ENCODE data around the gene KRT39. TPM values are rescaled to one million over a fixed set of nuclear protein-coding genes. Genes with fewer than 3 reads are reported as not detected.
"Not testable (repeated sequence)": the region's sequence is repeated elsewhere in the genome, so short reads cannot be mapped to it uniquely, and the experiment has no call there.

Gene KRT39
- total RNA-seq, 1 donor from 2014 or later, result not detected

GRCh38 chr17:40931311-40931710 lies 35.4 kb downstream of the KRT39 start:
- TF ChIP-seq, protein P1, sequence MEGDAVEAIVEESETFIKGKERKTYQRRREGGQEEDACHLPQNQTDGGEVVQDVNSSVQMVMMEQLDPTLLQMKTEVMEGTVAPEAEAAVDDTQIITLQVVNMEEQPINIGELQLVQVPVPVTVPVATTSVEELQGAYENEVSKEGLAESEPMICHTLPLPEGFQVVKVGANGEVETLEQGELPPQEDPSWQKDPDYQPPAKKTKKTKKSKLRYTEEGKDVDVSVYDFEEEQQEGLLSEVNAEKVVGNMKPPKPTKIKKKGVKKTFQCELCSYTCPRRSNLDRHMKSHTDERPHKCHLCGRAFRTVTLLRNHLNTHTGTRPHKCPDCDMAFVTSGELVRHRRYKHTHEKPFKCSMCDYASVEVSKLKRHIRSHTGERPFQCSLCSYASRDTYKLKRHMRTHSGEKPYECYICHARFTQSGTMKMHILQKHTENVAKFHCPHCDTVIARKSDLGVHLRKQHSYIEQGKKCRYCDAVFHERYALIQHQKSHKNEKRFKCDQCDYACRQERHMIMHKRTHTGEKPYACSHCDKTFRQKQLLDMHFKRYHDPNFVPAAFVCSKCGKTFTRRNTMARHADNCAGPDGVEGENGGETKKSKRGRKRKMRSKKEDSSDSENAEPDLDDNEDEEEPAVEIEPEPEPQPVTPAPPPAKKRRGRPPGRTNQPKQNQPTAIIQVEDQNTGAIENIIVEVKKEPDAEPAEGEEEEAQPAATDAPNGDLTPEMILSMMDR (IDR thresholded peaks at IDR 0.05; ENCODE audit: borderline replicate concordance), result no peak
- no peak overlapping the region for H3K4me3 ChIP-seq
- peaks cover 56% of the 10 kb centered on the region for H3K27me3 ChIP-seq (ENCODE audit: low read depth)
- H3K36me3 ChIP-seq, result no peaks in the 10 kb centered on the region
- H3K9me3 ChIP-seq (replicated peaks), result no peaks in the 10 kb centered on the region
- no peak for DNase-seq
- H3K27ac ChIP-seq (replicated peaks), result no peak overlapping the region
- H3K4me1 ChIP-seq, result no peaks in the 10 kb centered on the region
- intact Hi-C loops (cut with micrococcal nuclease), result no loop called here

- intact Hi-C loops (cut with micrococcal nuclease), result no loop called here
- Histone ChIP-seq H3K9me3 (replicated peaks) (no peaks in the 10 kb centered on the region), H3K27ac (replicated peaks) (no peak overlapping the region), H3K27me3 (ENCODE audit: low read depth) (peaks cover 48% of the 10 kb centered on the region), H3K36me3 (no peaks in the 10 kb centered on the region), H3K4me1 (no peaks in the 10 kb centered on the region), H3K4me3 (no peak overlapping the region)
- no peak for DNase-seq
- TF ChIP-seq, protein P1 (IDR thresholded peaks at IDR 0.05; ENCODE audit: borderline replicate concordance), result no peak
Measured at GRCh38 chr17:40926341-40926740, 40.4 kb downstream of the KRT39 start.

DNA sequence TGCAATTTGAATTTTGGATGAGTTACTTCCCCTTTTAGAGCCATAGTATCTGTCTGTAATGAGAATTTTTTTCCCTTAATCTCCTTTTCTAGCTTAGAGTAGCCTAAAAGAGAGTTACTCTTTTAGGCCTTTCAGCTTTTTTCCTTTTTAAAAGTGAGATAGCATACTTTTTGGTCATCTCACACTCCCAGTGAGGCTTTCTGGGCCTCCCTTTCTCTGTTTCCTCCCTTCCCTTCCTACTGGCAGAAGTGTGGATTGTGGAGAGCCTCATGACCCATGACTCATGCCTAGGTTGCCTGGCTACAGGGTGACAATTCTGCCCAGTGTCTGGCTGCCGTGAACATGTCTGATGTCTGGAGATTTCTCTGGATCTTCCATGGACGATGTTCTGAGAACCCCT lies 44.5 kb downstream of the KRT39 start:
- Histone ChIP-seq H3K27me3 (ENCODE audit: low read depth) (peaks cover 37% of the 10 kb centered on the region), H3K27ac (replicated peaks) (no peak overlapping the region), H3K36me3 (no peaks in the 10 kb centered on the region), H3K9me3 (replicated peaks) (no peaks in the 10 kb centered on the region), H3K4me3 (no peak overlapping the region), H3K4me1 (no peaks in the 10 kb centered on the region)
- TF ChIP-seq, protein P1 (IDR thresholded peaks at IDR 0.05; ENCODE audit: borderline replicate concordance), result no peak
- DNase-seq, result no peak
- intact Hi-C loops (cut with micrococcal nuclease), result no loop called here

DNA sequence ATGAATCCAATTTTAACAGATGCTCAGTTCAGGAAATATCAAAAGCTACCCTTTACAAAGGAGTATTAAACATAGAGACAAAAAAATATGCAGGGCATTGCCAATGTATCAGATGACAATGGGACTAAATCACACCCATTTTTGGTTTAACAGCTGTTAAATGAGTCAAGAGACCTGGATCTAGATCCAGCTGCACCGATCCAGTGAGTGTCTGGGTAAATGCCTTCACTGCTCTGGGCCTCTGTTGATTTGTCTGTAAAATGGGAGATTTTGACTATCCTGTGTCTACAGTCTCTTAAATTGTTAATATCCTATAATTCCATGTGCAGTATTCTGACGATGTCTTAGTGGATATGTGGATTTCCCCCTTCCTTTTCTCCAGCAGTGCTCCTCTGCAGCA lies 45.7 kb downstream of the KRT39 start:
- DNase-seq, result no peak
- H3K27ac ChIP-seq (replicated peaks), result no peak overlapping the region
- TF ChIP-seq, protein P1 (IDR thresholded peaks at IDR 0.05; ENCODE audit: borderline replicate concordance), result no peak
- no peak overlapping the region for H3K4me3 ChIP-seq
- H3K36me3 ChIP-seq, result no peaks in the 10 kb centered on the region
- no peaks in the 10 kb centered on the region for H3K9me3 ChIP-seq (replicated peaks)
- peaks cover 25% of the 10 kb centered on the region for H3K27me3 ChIP-seq (ENCODE audit: low read depth)
- intact Hi-C loops (cut with micrococcal nuclease), result no loop called here
- no peaks in the 10 kb centered on the region for H3K4me1 ChIP-seq

DNA sequence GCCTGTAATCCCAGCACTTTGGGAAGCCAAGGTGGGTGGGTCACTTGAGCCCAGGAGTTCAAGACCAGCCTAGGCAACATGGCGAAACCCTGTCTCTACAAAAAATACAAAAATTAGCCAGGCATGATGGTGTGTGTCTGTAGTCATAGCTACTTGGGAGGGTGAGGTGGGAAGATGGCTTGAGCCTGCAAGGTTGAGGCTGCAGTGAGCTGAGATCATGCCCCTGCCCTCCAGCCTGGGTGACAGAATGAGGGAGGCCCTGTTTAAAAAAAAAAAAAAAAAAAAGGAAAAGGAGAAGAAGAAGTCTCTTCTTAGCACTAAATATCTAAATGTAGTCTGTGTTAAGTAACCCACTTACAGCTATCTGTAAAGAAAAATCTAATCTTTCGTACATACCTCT lies 49.6 kb downstream of the KRT39 start:
- intact Hi-C loops (cut with micrococcal nuclease); H3K4me3 ChIP-seq; H3K27ac ChIP-seq (replicated peaks); H3K36me3 ChIP-seq; DNase-seq; H3K4me1 ChIP-seq; H3K9me3 ChIP-seq (replicated peaks): not testable (repeated sequence)
- peaks cover 16% of the 10 kb centered on the region for H3K27me3 ChIP-seq (ENCODE audit: low read depth)

GRCh38 chr17:40916366-40916765 lies 50.4 kb downstream of the KRT39 start:
- intact Hi-C loops (cut with micrococcal nuclease), result no loop called here
- Histone ChIP-seq H3K4me3 (no peak overlapping the region), H3K27ac (replicated peaks) (no peak overlapping the region), H3K27me3 (ENCODE audit: low read depth) (peaks cover 24% of the 10 kb centered on the region), H3K4me1 (no peaks in the 10 kb centered on the region), H3K36me3 (no peaks in the 10 kb centered on the region), H3K9me3 (replicated peaks) (no peaks in the 10 kb centered on the region)
- DNase-seq, result no peak
- TF ChIP-seq, protein P1 (IDR thresholded peaks at IDR 0.05; ENCODE audit: borderline replicate concordance), result no peak

Measured in left ventricle myocardium inferior (tissue), 1 donor.